HuH-7 (cell line): ENCODE data around the gene NBEA.

ENCODE experiments used
- DNase-seq: peaks from one replicate; pipeline ENCODE4 v3.0.0; 2011; ENCODE audit warnings: low spot score

Gene NBEA

GRCh38 chr13:35711909-35712308 lies 769.8 kb downstream of the NBEA start:
- no peak for DNase-seq

GRCh38 chr13:35712907-35713761 lies 771.1 kb downstream of the NBEA start:
- no peak for DNase-seq

- no peak for DNase-seq
Measured at GRCh38 chr13:35714121-35714520, 772.1 kb downstream of the NBEA start.

- DNase-seq = no peak
Measured at GRCh38 chr13:35714588-35715377, 772.7 kb downstream of the NBEA start.

DNA sequence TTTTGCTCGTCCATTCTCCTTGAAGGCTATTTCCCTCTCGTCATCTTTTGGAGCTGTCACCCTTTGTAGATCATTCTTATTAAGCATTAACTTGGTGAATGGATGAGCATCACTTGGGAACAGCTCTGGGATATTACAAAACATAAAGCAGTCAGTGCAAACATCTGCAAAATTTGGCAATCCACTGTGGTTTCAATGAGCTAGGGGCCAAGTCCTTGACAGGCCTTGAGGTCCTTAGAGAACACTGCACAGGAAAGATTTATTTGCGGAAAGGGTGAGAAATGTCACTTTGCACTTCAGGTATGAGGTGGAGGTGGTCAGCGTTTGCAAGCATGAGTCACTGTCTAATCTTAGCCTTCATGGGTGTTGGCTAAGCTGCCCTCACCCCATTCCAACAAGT lies 774.1 kb downstream of the NBEA start:
- DNase-seq = no peak

GRCh38 chr13:35716729-35717128 lies 774.7 kb downstream of the NBEA start:
- no peak for DNase-seq

DNA sequence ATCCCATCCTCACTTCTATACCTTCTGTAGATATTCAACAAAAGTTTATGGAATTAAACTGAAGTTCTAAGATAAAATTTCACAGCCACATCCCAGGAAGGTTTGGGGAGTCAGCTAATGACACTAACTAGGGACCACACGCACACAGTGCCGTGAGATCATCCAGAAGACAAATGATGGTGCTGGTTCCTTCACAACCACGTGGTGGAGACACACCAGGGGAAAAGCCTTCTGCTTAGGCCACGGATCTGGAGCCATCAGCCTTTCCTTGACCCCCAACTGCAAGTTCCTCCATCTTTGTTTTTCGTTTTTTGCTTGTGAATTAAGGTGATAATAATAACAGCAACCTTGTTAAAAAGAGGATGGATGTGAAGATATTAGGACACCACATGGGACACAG lies 776.0 kb downstream of the NBEA start:
- no peak for DNase-seq

DNA sequence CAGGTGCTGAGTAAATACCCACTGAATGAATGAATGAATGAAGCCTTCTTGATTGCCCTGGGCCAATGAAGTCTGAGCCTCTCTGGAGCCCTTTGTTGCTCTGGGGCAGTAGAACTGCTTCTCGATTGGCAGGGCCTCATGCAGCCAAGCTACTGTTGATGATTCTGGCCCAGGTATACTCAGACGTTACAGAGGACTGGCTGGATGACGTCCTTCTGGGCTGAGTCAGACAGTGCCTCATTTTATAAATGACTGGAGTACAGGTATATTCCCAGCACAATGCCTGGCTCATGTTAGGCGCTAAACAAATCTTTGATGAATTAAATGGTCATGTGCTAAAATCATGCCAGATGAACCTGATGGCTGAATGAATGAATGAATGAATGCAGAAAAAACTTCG lies 778.2 kb downstream of the NBEA start:
- no peak for DNase-seq

DNA sequence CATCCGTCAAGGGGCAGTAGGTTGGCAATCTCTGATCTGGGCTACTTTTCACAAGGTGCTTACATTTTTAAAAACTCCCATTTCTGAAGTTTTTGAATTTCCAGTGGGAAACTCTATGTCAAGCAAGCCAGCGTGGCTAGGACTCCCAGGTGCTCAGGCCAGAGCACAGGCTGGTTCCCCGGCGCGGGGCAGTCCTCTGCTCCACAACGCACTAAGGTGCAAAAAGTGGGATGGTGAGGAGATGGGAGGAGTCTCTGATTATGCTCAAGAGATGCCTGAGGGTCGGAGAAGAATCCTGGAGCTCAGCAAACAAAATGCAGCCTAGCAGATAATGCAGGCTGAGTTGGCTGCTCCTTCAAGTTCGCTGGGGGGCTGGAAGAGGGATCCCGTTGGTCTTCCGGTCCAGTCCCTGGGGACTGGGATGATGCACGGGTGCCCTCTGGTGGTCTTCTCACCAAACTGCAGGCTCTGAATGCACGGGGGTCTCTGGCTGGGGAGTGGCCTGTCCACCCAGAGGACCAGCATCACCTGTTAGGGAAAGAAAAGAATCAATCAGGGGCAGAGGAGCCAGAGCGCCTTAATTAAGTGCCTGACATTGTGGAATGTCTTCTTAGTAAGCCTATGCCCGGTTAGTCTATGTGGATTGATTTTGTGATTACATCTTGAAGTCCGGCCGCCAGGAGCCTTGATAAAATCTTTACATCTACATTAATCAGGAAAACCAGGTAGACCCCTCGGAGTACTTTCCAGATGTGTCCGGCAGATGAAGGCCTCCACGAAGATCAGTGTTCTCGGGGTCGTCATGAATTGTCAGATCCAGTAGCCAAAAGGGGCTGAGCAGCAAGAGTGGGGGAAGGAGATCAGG lies 778.9 kb downstream of the NBEA start:
- peak; percentile 59 for DNase-seq
